GM12878 (cell line): ENCODE measurements around the gene PRMT3. TPM values are rescaled to one million over a fixed set of nuclear protein-coding genes. Genes with fewer than 3 reads are reported as not detected.

Experiments
- ATAC-seq: fragments of 200-7000 bp; cut with Tn5 transposase; 3 replicates; pipeline ENCODE4 v1.9.1; 2020; ENCODE audit warnings: mild to moderate bottlenecking, moderate library complexity
- BruUV-seq: library from RNA; stranded (reverse); fragments of 400-500 nt; replicated peaks from 2 replicates; lab custom pipeline; 2021; lab: Mats Ljungman, UMichigan
- CTCF ChIA-PET: fragments of 300-600 bp; sonication (Branson Sonifier 250); formaldehyde crosslinking; extraction: SDS; loops from one replicate; lab custom pipeline; 2021; ENCODE audit warnings: inconsistent platforms; lab: Yijun Ruan, JAX
- POLR2A ChIA-PET: fragments of 350-600 bp; formaldehyde crosslinking; extraction: SDS; loops from one replicate; lab custom pipeline; 2021; ENCODE audit warnings: inconsistent platforms; lab: Charles Lee
- RAD21 ChIA-PET: fragments of 300-600 bp; sonication (Branson Sonifier 250); formaldehyde crosslinking; loops from one replicate; lab custom pipeline; 2023; ENCODE audit warnings: antibody characterized with exemption; ENCODE audit not compliant: unreplicated experiment; lab: Charles Lee
- SMC1A ChIA-PET: fragments of 300-600 bp; sonication (Branson Sonifier 250); formaldehyde crosslinking; loops from one replicate; lab custom pipeline; 2023; ENCODE audit not compliant: unreplicated experiment, uncharacterized antibody; lab: Charles Lee
- DNase-seq: peaks from one replicate; pipeline ENCODE4 v3.0.0-alpha.2; 2011; ENCODE audit warnings: low read depth, low spot score
- FAIRE-seq: peaks from 3 replicates; lab custom pipeline; 2011; peaks lifted over from hg19 to GRCh38; lab: Jason Lieb, UNC
- H2AFZ ChIP-seq: 2 replicates; pipeline ENCODE4 v1.6.0; 2011; ENCODE audit warnings: low read depth, low read length, control low read depth; ENCODE audit not compliant: control insufficient read depth
- H3K27ac ChIP-seq: 2 replicates; pipeline ENCODE4 v1.5.1; 2011; ENCODE audit warnings: control low read depth; ENCODE audit not compliant: control insufficient read depth, insufficient read depth
- H3K27me3 ChIP-seq, 2 experiments: replicated peaks in 1 of 2; 2 replicates each; pipeline versions ENCODE4 v1.6.0 to v1.6.1; 2011; ENCODE audit warnings: low read length in 1 of 2; ENCODE audit not compliant: control insufficient read depth in 2 of 2, insufficient read depth in 2 of 2
- H3K36me3 ChIP-seq, 2 experiments: 2 replicates each; pipeline ENCODE4 v1.5.1; 2011; ENCODE audit warnings: low read length in 1 of 2; ENCODE audit not compliant: control insufficient read depth in 2 of 2, insufficient read depth in 2 of 2
- H3K4me1 ChIP-seq: 2 replicates; pipeline ENCODE4 v1.6.1; 2011; ENCODE audit warnings: mild to moderate bottlenecking, low read length, moderate library complexity, mixed read lengths; ENCODE audit not compliant: control insufficient read depth, insufficient read depth
- H3K4me2 ChIP-seq: 2 replicates; pipeline ENCODE4 v1.6.0; 2011; ENCODE audit warnings: control low read depth; ENCODE audit not compliant: control insufficient read depth, insufficient read depth
- H3K4me3 ChIP-seq: fragments of 200-600 bp; sonication (generic); 2 replicates; pipeline ENCODE4 v1.5.1; 2016
- H3K79me2 ChIP-seq: 2 replicates; pipeline ENCODE4 v1.6.0; 2011; ENCODE audit warnings: low read length; ENCODE audit not compliant: control insufficient read depth, insufficient read depth
- H3K9ac ChIP-seq: 2 replicates; pipeline ENCODE4 v1.8.0; 2011; ENCODE audit warnings: low read length, control low read depth, mixed read lengths; ENCODE audit not compliant: control insufficient read depth, insufficient read depth
- H3K9me3 ChIP-seq: replicated peaks from 3 replicates; pipeline ENCODE4 v1.5.1; 2011; ENCODE audit warnings: mild to moderate bottlenecking, low read length; ENCODE audit not compliant: control insufficient read depth, insufficient read depth
- H4K20me1 ChIP-seq: 2 replicates; pipeline ENCODE4 v1.6.0; 2011; ENCODE audit not compliant: control insufficient read depth, insufficient read depth
- BHLHE40 ChIP-seq, 2 experiments: fragments of 450-650 bp in 1 of 2; IDR thresholded peaks; 2 replicates each; pipeline ENCODE4 v1.6.1; 2011 to 2017; ENCODE audit warnings: low read depth in 2 of 2, borderline replicate concordance in 1 of 2, improper control_type of control experiment in 1 of 2, low read length in 1 of 2, mild to moderate bottlenecking in 1 of 2
- CREB1 ChIP-seq: IDR thresholded peaks from 2 replicates; pipeline ENCODE4 v1.6.1; 2012; ENCODE audit warnings: low read depth, mild to moderate bottlenecking, inconsistent platforms
- KLF5 ChIP-seq: fragments of 450-650 bp; IDR thresholded peaks from 2 replicates; pipeline ENCODE4 v1.6.1; 2014; ENCODE audit warnings: mild to moderate bottlenecking; ENCODE audit not compliant: partially characterized antibody
- MLLT1 ChIP-seq: fragments of 450-650 bp; IDR thresholded peaks from 2 replicates; pipeline ENCODE4 v1.6.1; 2016; ENCODE audit warnings: mild to moderate bottlenecking
- NRF1 ChIP-seq: conservative IDR thresholded peaks from 2 replicates; pipeline ENCODE4 v1.6.1; 2011; ENCODE audit warnings: mild to moderate bottlenecking, low read depth, low read length, improper control_type of control experiment
- SRF ChIP-seq, 2 experiments: IDR thresholded peaks; 2 replicates each; pipeline ENCODE4 v1.6.1; 2011; ENCODE audit warnings: low read depth in 2 of 2, low read length in 2 of 2, mild to moderate bottlenecking in 1 of 2, moderate library complexity in 1 of 2
- TCF12 ChIP-seq: IDR thresholded peaks from 2 replicates; pipeline ENCODE4 v1.6.1; 2011; ENCODE audit warnings: low read depth, mild to moderate bottlenecking, low read length
- ZNF24 ChIP-seq: fragments of 450-650 bp; IDR thresholded peaks from 2 replicates; pipeline ENCODE4 v1.6.1; 2017; ENCODE audit warnings: antibody characterized with exemption, mild to moderate bottlenecking
- ZNF592 ChIP-seq: fragments of 450-650 bp; IDR thresholded peaks from 2 replicates; pipeline ENCODE4 v1.6.1; 2017; ENCODE audit warnings: mild to moderate bottlenecking, moderate library complexity
- WGBS: methylation state at CpG from one replicate; pipeline ENCODE4 v1.1.6; 2016; ENCODE audit warnings: low lambda C conversion rate; ENCODE audit not compliant: insufficient replicate concordance, insufficient coverage; ENCODE audit errors: missing lambda C conversion rate; 5-methylcytosine and 5-hydroxymethylcytosine counted together
- in situ Hi-C: fragments of 300-500 bp; cut with MboI; formaldehyde crosslinking; loops from 9 replicates; pipeline ENCODE4 v1.14.3; 2018; ENCODE audit warnings: mixed read lengths
- intact Hi-C: fragments of 100-400 bp; cut with micrococcal nuclease; formaldehyde crosslinking; loops from one replicate; pipeline ENCODE4 v1.14.2; 2022; ENCODE audit not compliant: unreplicated experiment
- polyA plus RNA-seq, 11 experiments: library from polyadenylated mRNA; depleted of rRNA in 4 of 11; unstranded in 6 of 11; stranded (reverse) in 5 of 11; fragments of >200 nt; fragmentation: Nextera tagmentation in 4 of 11; fragmentation: Illumina TruSeq in 1 of 11; extraction: Ambion mirVana in 4 of 11; extraction: Trizol in 1 of 11; gene quantifications; 1 replicate in 1 of 11; 2 replicates in 10 of 11; pipeline versions ENCODE4 v1.2.1 to v1.2.3, GENCODE V29; 2011 to 2016; ENCODE audit warnings: inconsistent platforms in 2 of 11, missing spikeins in 2 of 11, low read depth in 1 of 11
- total RNA-seq, 4 experiments: library from RNA; depleted of rRNA in 3 of 4; stranded (reverse); fragments of >200 nt in 3 of 4; fragmentation: Illumina TruSeq in 1 of 4; extraction: Trizol in 1 of 4; gene quantifications; 2 replicates each; pipeline versions ENCODE4 v1.2.1 to v1.2.3, GENCODE V29; 2013 to 2021

PRMT3 gene
- total and polyA plus RNA-seq, 10 of the 15 experiments (the other 5 are each of a cell fraction or from before 2014, with no cell fraction given): 13.9 to 52.1 (median 27.7) TPM

GRCh38 chr11:20522536-20522935 lies 135.0 kb downstream of the PRMT3 start:
- POLR2A ChIA-PET: no interaction called here
- Histone ChIP-seq H3K4me1 (no peaks in the 10 kb centered on the region), H3K79me2 (no peaks in the 10 kb centered on the region), H4K20me1 (no peaks in the 10 kb centered on the region), H3K36me3 (no peaks in the 10 kb centered on the region), H3K9me3 (no peaks in the 10 kb centered on the region), H3K4me2 (no peak overlapping the region), H3K27me3 (no peaks in the 10 kb centered on the region), H3K27ac (no peak overlapping the region), H3K9ac (no peak overlapping the region), H2AFZ (no peak overlapping the region), H3K4me3 (no peak overlapping the region)
- FAIRE-seq (no peak), DNase-seq (no peak), ATAC-seq (no peak)
- intact Hi-C loops: no loop called here
- in situ Hi-C loops: no loop called here
- RAD21 ChIA-PET: no interaction called here
- CTCF ChIA-PET: no interaction called here
- SMC1A ChIA-PET: no interaction called here
- TF ChIP-seq TCF12: no peak
- no peak for TF ChIP-seq SRF (IDR thresholded peaks at IDR 0.05; ENCODE audit: low read depth in 2 of 2, low read length in 2 of 2)
- 0% methylated on average over 1 of the region's 1 CpG for WGBS
- no TSS peak for BruUV-seq

GRCh38 chr11:20529757-20530156 lies 142.2 kb downstream of the PRMT3 start:
- in situ Hi-C loops: no loop called here
- ChIA-PET RAD21 (no interaction called here), POLR2A (no interaction called here), SMC1A (interaction anchor here (1.6 kb wide), 1 partner anchor 17 kb away, joined by 7 read pairs; no protein-coding TSS in a partner anchor), CTCF (no interaction called here)
- H3K4me1 ChIP-seq: peaks cover 8% of the 10 kb centered on the region
- no TSS peak for BruUV-seq
- no peak overlapping the region for H3K27ac ChIP-seq
- FAIRE-seq: no peak
- H3K79me2 ChIP-seq: no peaks in the 10 kb centered on the region
- H3K4me2 ChIP-seq: no peak overlapping the region
- H3K36me3 ChIP-seq: no peaks in the 10 kb centered on the region
- ATAC-seq: no peak
- no peaks in the 10 kb centered on the region for H3K9me3 ChIP-seq
- DNase-seq: no peak
- H3K4me3 ChIP-seq: no peak overlapping the region
- no peak overlapping the region for H2AFZ ChIP-seq
- no peaks in the 10 kb centered on the region for H3K27me3 ChIP-seq
- H3K9ac ChIP-seq: no peak overlapping the region
- intact Hi-C loops: no loop called here
- no peaks in the 10 kb centered on the region for H4K20me1 ChIP-seq
- WGBS: 36% methylated on average over 5 of the region's 5 CpGs
- TF ChIP-seq ZNF592: no peak
- no peak for TF ChIP-seq MLLT1
- TF ChIP-seq BHLHE40 (IDR thresholded peaks at IDR 0.05; ENCODE audit: borderline replicate concordance in 1 of 2, low read depth in 2 of 2, low read length in 1 of 2): no peak
- TF ChIP-seq ZNF24: no peak
- TF ChIP-seq NRF1: no peak
- TF ChIP-seq KLF5: no peak
- TF ChIP-seq CREB1: no peak
